Vagina (tissue), 2 donors: Measurements from ENCODE around the gene PLEKHM3. TPM values are rescaled to one million over a fixed set of nuclear protein-coding genes. Genes with fewer than 3 reads are reported as not detected.

Experiments
- DNase-seq, 2 donors: peaks; one replicate each; pipeline ENCODE4 v3.0.0-alpha.2; 2017; ENCODE audit errors: extremely low spot score in 2 of 2
- H3K27ac ChIP-seq: fragments of 200-600 bp; sonication (generic); one replicate; pipeline ENCODE4 v1.5.1; 2019
- H3K27me3 ChIP-seq: fragments of 200-600 bp; sonication (generic); one replicate; pipeline ENCODE4 v1.5.1; 2019
- H3K36me3 ChIP-seq, 2 donors: fragments of 200-600 bp; sonication (generic); one replicate each; pipeline ENCODE4 v1.5.1; 2017 to 2019
- H3K4me1 ChIP-seq: fragments of 200-600 bp; sonication (generic); one replicate; pipeline ENCODE4 v1.5.1; 2019
- H3K4me3 ChIP-seq, 2 donors: fragments of 200-600 bp; sonication (generic); 1 replicate in 1 of 2; 2 replicates in 1 of 2; pipeline ENCODE4 v1.5.1; 2016 to 2019
- H3K9me3 ChIP-seq: fragments of 200-600 bp; sonication (generic); one replicate; pipeline ENCODE4 v1.5.1; 2019
- CTCF ChIP-seq, 3 experiments: fragments of 450-650 bp in 2 of 3; fragments of 200-600 bp in 1 of 3; sonication (generic) in 1 of 3; IDR thresholded peaks; one replicate each; pipeline ENCODE4 v1.5.1; 2017 to 2019; ENCODE audit warnings: antibody characterized with exemption in 3 of 3, mild to moderate bottlenecking in 2 of 3, moderate library complexity in 2 of 3
- POLR2A ChIP-seq, 2 donors: fragments of 450-650 bp; IDR thresholded peaks; one replicate each; pipeline ENCODE4 v1.6.1; 2017; ENCODE audit warnings: antibody characterized with exemption in 2 of 2, mild to moderate bottlenecking in 2 of 2, moderate library complexity in 2 of 2
- POLR2AphosphoS5 ChIP-seq, 2 donors: sonication (generic); formaldehyde crosslinking; IDR thresholded peaks; one replicate each; pipeline ENCODE4 v1.9.0; 2017; ENCODE audit warnings: antibody characterized with exemption in 2 of 2, mild to moderate bottlenecking in 2 of 2, low read depth in 1 of 2; ENCODE audit not compliant: insufficient read depth in 1 of 2
- intact Hi-C: fragments of 100-400 bp; cut with DNase I; formaldehyde crosslinking; loops from one replicate; pipeline ENCODE4 v1.15.1; 2023
- total RNA-seq: library from RNA; depleted of rRNA; stranded (reverse); fragments of >200 nt; gene quantifications from one replicate; pipeline ENCODE4 v1.2.3, GENCODE V29; 2016

PLEKHM3 gene
- total RNA-seq, 1 donor from 2014 or later = 21.4 TPM

DNA sequence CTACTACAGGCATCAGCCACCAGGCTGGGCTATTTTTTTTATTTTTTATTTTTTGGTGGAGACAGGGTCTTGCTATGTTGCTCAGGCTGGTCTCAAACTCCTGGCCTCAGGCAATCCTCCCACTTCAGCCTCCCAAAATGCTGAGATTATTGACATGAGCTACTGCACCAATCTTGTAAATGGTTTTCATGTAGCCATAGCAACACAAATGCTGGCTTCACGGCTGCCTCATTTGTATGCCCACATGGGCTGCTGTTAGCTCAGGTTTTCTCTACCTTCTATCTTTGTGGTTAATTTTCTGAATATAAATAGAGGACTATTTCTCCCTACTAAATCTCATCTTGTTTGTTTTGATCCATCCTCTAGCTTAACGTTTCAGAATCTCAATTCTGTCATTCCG lies 58.2 kb downstream of the PLEKHM3 start:
- Histone ChIP-seq H3K9me3 (no peaks in the 10 kb centered on the region), H3K4me3 (no peak overlapping the region), H3K4me1 (peaks cover 11% of the 10 kb centered on the region), H3K36me3 (peaks cover 0 to 4% of the 10 kb centered on the region in 2 donors), H3K27ac (no peak overlapping the region), H3K27me3 (no peaks in the 10 kb centered on the region)
- intact Hi-C loops = no loop called here
- TF ChIP-seq CTCF (IDR thresholded peaks at IDR 0.05) (no peak), POLR2AphosphoS5 (IDR thresholded peaks at IDR 0.05; ENCODE audit: insufficient read depth in 1 of 2, low read depth in 1 of 2) (no peak), POLR2A (IDR thresholded peaks at IDR 0.05) (no peak)
- no peak for DNase-seq

DNA sequence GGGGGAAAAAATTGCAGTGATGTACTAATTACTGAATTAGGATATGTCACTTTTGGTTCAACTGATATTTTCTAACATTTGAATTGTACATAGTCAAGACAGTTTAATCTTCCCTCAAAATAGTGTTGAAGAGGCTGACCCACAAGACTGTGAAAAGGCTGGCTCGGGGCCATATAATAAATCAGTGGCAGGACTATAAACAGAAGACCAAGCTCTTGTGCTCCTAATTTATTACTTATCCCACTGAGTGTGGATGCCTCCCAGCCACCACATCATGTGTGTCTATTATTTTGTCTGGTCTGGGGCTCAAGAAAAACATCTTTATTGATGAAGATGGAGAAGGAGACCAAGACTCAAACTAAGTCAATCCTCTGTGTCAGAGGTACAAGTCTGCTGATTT lies 64.4 kb downstream of the PLEKHM3 start:
- Histone ChIP-seq H3K9me3 (no peaks in the 10 kb centered on the region), H3K27ac (no peak overlapping the region), H3K36me3 (peaks cover 0 to 10% of the 10 kb centered on the region in 2 donors), H3K27me3 (no peaks in the 10 kb centered on the region), H3K4me3 (no peak overlapping the region), H3K4me1 (no peaks in the 10 kb centered on the region)
- TF ChIP-seq CTCF (IDR thresholded peaks at IDR 0.05) = no peak
- no peak for TF ChIP-seq POLR2A (IDR thresholded peaks at IDR 0.05)
- TF ChIP-seq POLR2AphosphoS5 (IDR thresholded peaks at IDR 0.05; ENCODE audit: insufficient read depth in 1 of 2, low read depth in 1 of 2) = no peak
- intact Hi-C loops = no loop called here
- DNase-seq = no peak

DNA sequence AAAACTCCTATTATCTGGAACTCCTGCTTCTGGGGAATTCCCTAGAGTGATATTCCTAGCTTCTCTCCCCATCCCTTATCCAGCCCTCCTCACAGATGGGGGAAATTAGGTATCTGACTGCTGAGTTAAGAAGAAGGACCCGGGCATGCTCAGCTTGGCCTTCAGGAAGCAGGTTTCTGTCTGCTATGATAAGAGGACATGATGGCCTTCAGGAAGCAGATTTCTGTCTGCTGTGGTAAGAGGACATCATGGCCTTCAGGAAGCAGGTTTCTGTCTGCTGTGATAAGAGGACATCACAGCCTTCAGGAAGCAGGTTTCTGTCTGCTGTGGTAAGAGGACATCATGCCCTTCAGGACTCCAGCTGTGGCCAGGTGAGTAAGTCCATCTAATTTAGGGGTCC lies 65.2 kb downstream of the PLEKHM3 start:
- Histone ChIP-seq H3K27ac (no peak overlapping the region), H3K4me1 (no peaks in the 10 kb centered on the region), H3K36me3 (peaks cover 0 to 10% of the 10 kb centered on the region in 2 donors), H3K9me3 (no peaks in the 10 kb centered on the region), H3K4me3 (no peak overlapping the region), H3K27me3 (no peaks in the 10 kb centered on the region)
- DNase-seq = no peak
- TF ChIP-seq POLR2A (IDR thresholded peaks at IDR 0.05) (no peak), POLR2AphosphoS5 (IDR thresholded peaks at IDR 0.05; ENCODE audit: insufficient read depth in 1 of 2, low read depth in 1 of 2) (no peak), CTCF (IDR thresholded peaks at IDR 0.05) (no peak)
- intact Hi-C loops = no loop called here

- Histone ChIP-seq H3K9me3 (no peaks in the 10 kb centered on the region), H3K27me3 (no peaks in the 10 kb centered on the region), H3K4me1 (no peaks in the 10 kb centered on the region), H3K4me3 (no peak overlapping the region), H3K27ac (no peak overlapping the region), H3K36me3 (peaks cover 0 to 2% of the 10 kb centered on the region in 2 donors)
- TF ChIP-seq CTCF (IDR thresholded peaks at IDR 0.05) (no peak), POLR2AphosphoS5 (IDR thresholded peaks at IDR 0.05; ENCODE audit: insufficient read depth in 1 of 2, low read depth in 1 of 2) (no peak), POLR2A (IDR thresholded peaks at IDR 0.05) (no peak)
- intact Hi-C loops = no loop called here
- DNase-seq = no peak
These were observed 68.6 kb downstream of the PLEKHM3 start for GRCh38 chr2:207956771-207957170.

DNA sequence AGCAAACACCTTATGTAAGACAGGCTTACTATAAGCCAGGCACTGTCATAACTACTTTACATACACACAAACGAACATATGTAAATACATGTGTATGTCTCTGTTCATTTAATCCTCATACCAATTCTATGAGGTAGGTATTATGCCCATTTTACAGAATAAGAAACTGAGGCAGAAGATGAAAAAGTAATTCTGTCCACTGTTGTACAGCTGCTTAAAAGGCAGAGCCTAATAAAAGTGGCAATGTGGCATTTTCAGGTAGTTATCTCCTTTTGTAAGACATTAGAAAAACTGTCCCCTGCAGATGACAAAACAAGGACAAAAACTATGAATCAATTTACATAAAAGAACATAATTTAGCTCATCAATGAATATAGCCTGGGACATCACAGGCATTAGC lies 69.9 kb downstream of the PLEKHM3 start:
- H3K4me3 ChIP-seq = no peak overlapping the region
- no peak for DNase-seq
- H3K9me3 ChIP-seq = no peaks in the 10 kb centered on the region
- intact Hi-C loops = no loop called here
- no peak for TF ChIP-seq POLR2AphosphoS5 (IDR thresholded peaks at IDR 0.05; ENCODE audit: insufficient read depth in 1 of 2, low read depth in 1 of 2)
- no peak for TF ChIP-seq POLR2A (IDR thresholded peaks at IDR 0.05)
- TF ChIP-seq CTCF (IDR thresholded peaks at IDR 0.05) = no peak
- H3K27ac ChIP-seq = no peak overlapping the region
- H3K36me3 ChIP-seq = no peaks in the 10 kb centered on the region
- no peaks in the 10 kb centered on the region for H3K4me1 ChIP-seq
- H3K27me3 ChIP-seq = no peaks in the 10 kb centered on the region
